CD4-positive, alpha-beta T cell treated with Interleukin-2 at 100 ng/mL for 4 hours (primary cell): ENCODE measurements around the gene WASF3.
"Not testable (repeated sequence)": the region's sequence is repeated elsewhere in the genome, so short reads cannot be mapped to it uniquely, and the experiment has no call there.

ENCODE experiments used
- DNase-seq: peaks from one replicate; pipeline ENCODE4 v3.0.0-alpha.2; 2020; ENCODE audit warnings: low spot score

The WASF3 gene

GRCh38 chr13:26716984-26717383, 159.5 kb downstream of the WASF3 start:
- no peak for DNase-seq

- no peak for DNase-seq
These were observed 160.7 kb downstream of the WASF3 start for GRCh38 chr13:26718146-26718545.

GRCh38 chr13:26718872-26719271, 161.4 kb downstream of the WASF3 start:
- no peak for DNase-seq

GRCh38 chr13:26719356-26719945, 162.0 kb downstream of the WASF3 start:
- DNase-seq, result no peak

- peak; percentile 37 for DNase-seq
These were observed 164.0 kb downstream of the WASF3 start for GRCh38 chr13:26721251-26722121.

GRCh38 chr13:26722321-26722720, 164.8 kb downstream of the WASF3 start:
- DNase-seq, result no peak

GRCh38 chr13:26723620-26724019, 166.1 kb downstream of the WASF3 start:
- DNase-seq, result not testable (repeated sequence)

GRCh38 chr13:26726684-26727083, 169.2 kb downstream of the WASF3 start:
- no peak for DNase-seq

- no peak for DNase-seq
These were observed 169.6 kb downstream of the WASF3 start for GRCh38 chr13:26727122-26727521.

- no peak for DNase-seq
These were observed 170.2 kb downstream of the WASF3 start for GRCh38 chr13:26727633-26728032.

GRCh38 chr13:26735677-26736076, 178.2 kb downstream of the WASF3 start:
- no peak for DNase-seq
